T-helper 17 cell (primary cell): ENCODE data around the gene TEAD2. TPM values are rescaled to one million over a fixed set of nuclear protein-coding genes. Genes with fewer than 3 reads are reported as not detected.
"Not testable (repeated sequence)": the region's sequence is repeated elsewhere in the genome, so short reads cannot be mapped to it uniquely, and the experiment has no call there.

Experiments used
- ATAC-seq: fragments of 150-1000 bp; cut with Tn5 transposase; 2 replicates; pipeline ENCODE4 v1.10.0; 2021; ENCODE audit warnings: mild to moderate bottlenecking, moderate library complexity
- DNase-seq, 3 donors: peaks; one replicate each; pipeline versions ENCODE4 v3.0.0 to v3.0.0-alpha.2; 2020 to 2021
- H3K9me3 ChIP-seq: one replicate; pipeline ENCODE4 v1.7.0; 2013; ENCODE audit warnings: low read length, mild to moderate bottlenecking; ENCODE audit not compliant: control insufficient read depth, poor library complexity, severe bottlenecking
- H3K27ac Mint-ChIP-seq: one replicate; pipeline ENCODE4 v1.8.0; 2022; ENCODE audit warnings: mild to moderate bottlenecking, moderate library complexity, mixed read lengths
- H3K27me3 Mint-ChIP-seq: one replicate; pipeline ENCODE4 v1.8.0; 2022; ENCODE audit warnings: mixed read lengths
- H3K36me3 Mint-ChIP-seq: one replicate; pipeline ENCODE4 v1.8.0; 2022; ENCODE audit warnings: low read depth, mixed read lengths
- H3K4me1 Mint-ChIP-seq: one replicate; pipeline ENCODE4 v1.8.0; 2022; ENCODE audit warnings: mild to moderate bottlenecking, mixed read lengths
- H3K4me3 Mint-ChIP-seq: one replicate; pipeline ENCODE4 v1.8.0; 2022; ENCODE audit warnings: mild to moderate bottlenecking, moderate library complexity, mixed read lengths
- total RNA-seq, 4 donors: library from RNA in 2 of 4; stranded (reverse) in 2 of 4; gene quantifications; one replicate each; pipeline ENCODE4 v1.2.3 and lab custom pipeline; 2022 to 2026

Gene TEAD2
- total RNA-seq, 2 donors from 2014 or later: 0.17 TPM; not detected in 1

GRCh38 chr19:49338023-49338677 lies 24.1 kb downstream of the TEAD2 start:
- Mint-ChIP-seq H3K36me3 (peaks cover 16% of the 10 kb centered on the region), H3K4me1 (peaks cover 52% of the 10 kb centered on the region), H3K27ac (peak overlapping the region; percentile 68), H3K4me3 (peak overlapping the region; percentile 66), H3K27me3 (no peaks in the 10 kb centered on the region)
- no peak for DNase-seq
- H3K9me3 ChIP-seq: no peaks in the 10 kb centered on the region
- no peak for ATAC-seq

- H3K4me1 Mint-ChIP-seq: peaks cover 50% of the 10 kb centered on the region
- DNase-seq (no peak), ATAC-seq (no peak)
- no peak overlapping the region for H3K27ac Mint-ChIP-seq
- H3K4me3 Mint-ChIP-seq: peak overlapping the region; percentile 99
- peaks cover 13% of the 10 kb centered on the region for H3K36me3 Mint-ChIP-seq
- no peaks in the 10 kb centered on the region for H3K9me3 ChIP-seq
- no peaks in the 10 kb centered on the region for H3K27me3 Mint-ChIP-seq
Observed at GRCh38 chr19:49337267-49338022, 24.8 kb downstream of the TEAD2 start.

GRCh38 chr19:49336482-49337266 lies 25.5 kb downstream of the TEAD2 start:
- ATAC-seq (no peak), DNase-seq (no peak)
- Mint-ChIP-seq H3K27me3 (no peaks in the 10 kb centered on the region), H3K36me3 (peaks cover 13% of the 10 kb centered on the region), H3K4me1 (peaks cover 53% of the 10 kb centered on the region), H3K4me3 (peak overlapping the region; percentile 99), H3K27ac (peak overlapping the region; percentile 99)
- no peaks in the 10 kb centered on the region for H3K9me3 ChIP-seq

- H3K4me3 Mint-ChIP-seq: peak overlapping the region; percentile 99
- DNase-seq: no peak
- H3K36me3 Mint-ChIP-seq: peaks cover 13% of the 10 kb centered on the region
Observed at GRCh38 chr19:49335784-49336481, 26.3 kb downstream of the TEAD2 start.

GRCh38 chr19:49335071-49335783 lies 27.0 kb downstream of the TEAD2 start, which contains the start of gene CD37:
Gene CD37, plus strand, starts transcription at chr19:49335406. Its CDS starts 135 bp downstream, at chr19:49335541.
- no peaks in the 10 kb centered on the region for H3K9me3 ChIP-seq
- H3K27ac Mint-ChIP-seq: peak within 1 kb of the TSS; percentile 99
- H3K27me3 Mint-ChIP-seq: no peaks in the 10 kb centered on the region
- DNase-seq (peak; percentile 28 to 37 (median 31)), ATAC-seq (peak; percentile 65)
- H3K36me3 Mint-ChIP-seq: peaks cover 14% of the 10 kb centered on the region
- H3K4me1 Mint-ChIP-seq: peaks cover 57% of the 10 kb centered on the region
- peak within 1 kb of the TSS; percentile 99 for H3K4me3 Mint-ChIP-seq

More at GRCh38 chr19:49335784-49336481, 26.3 kb downstream of the TEAD2 start:
- peak overlapping the region; percentile 99 for H3K27ac Mint-ChIP-seq
- H3K9me3 ChIP-seq: no peaks in the 10 kb centered on the region
- H3K4me1 Mint-ChIP-seq: peaks cover 56% of the 10 kb centered on the region
- H3K27me3 Mint-ChIP-seq: no peaks in the 10 kb centered on the region
- ATAC-seq: peak; percentile 41

- H3K4me3 Mint-ChIP-seq: peak overlapping the region; percentile 91
- DNase-seq: peak; percentile 47 to 60 (median 53)
- peak; percentile 73 for ATAC-seq
- peaks cover 16% of the 10 kb centered on the region for H3K36me3 Mint-ChIP-seq
- H3K9me3 ChIP-seq: no peaks in the 10 kb centered on the region
- peaks cover 57% of the 10 kb centered on the region for H3K4me1 Mint-ChIP-seq
- H3K27ac Mint-ChIP-seq: peak overlapping the region; percentile 99
- no peaks in the 10 kb centered on the region for H3K27me3 Mint-ChIP-seq
Observed at GRCh38 chr19:49333811-49334288, 28.4 kb downstream of the TEAD2 start.

- H3K36me3 Mint-ChIP-seq: peaks cover 12% of the 10 kb centered on the region
- no peak for ATAC-seq
Observed at GRCh38 chr19:49333418-49333805, 28.8 kb downstream of the TEAD2 start.

GRCh38 chr19:49332691-49333417 lies 29.4 kb downstream of the TEAD2 start:
- not testable (repeated sequence) for ATAC-seq, DNase-seq, H3K27me3 Mint-ChIP-seq, H3K9me3 ChIP-seq
- H3K36me3 Mint-ChIP-seq: peaks cover 14% of the 10 kb centered on the region
- H3K27ac Mint-ChIP-seq: peak overlapping the region; percentile 99
- H3K4me3 Mint-ChIP-seq: peak overlapping the region; percentile 91
- peaks cover 58% of the 10 kb centered on the region for H3K4me1 Mint-ChIP-seq

More at GRCh38 chr19:49333418-49333805, 28.8 kb downstream of the TEAD2 start:
- Mint-ChIP-seq H3K4me3 (peak overlapping the region; percentile 91), H3K27ac (peak overlapping the region; percentile 99), H3K27me3 (no peaks in the 10 kb centered on the region), H3K4me1 (peaks cover 56% of the 10 kb centered on the region)
- DNase-seq: no peak
- no peaks in the 10 kb centered on the region for H3K9me3 ChIP-seq

- no peaks in the 10 kb centered on the region for H3K9me3 ChIP-seq
- Mint-ChIP-seq H3K36me3 (peaks cover 14% of the 10 kb centered on the region), H3K27me3 (no peaks in the 10 kb centered on the region), H3K4me1 (peaks cover 56% of the 10 kb centered on the region), H3K27ac (peak overlapping the region; percentile 99), H3K4me3 (no peak overlapping the region)
- ATAC-seq: peak; percentile 80
- DNase-seq: peak in 2 of 3 donors; percentile 38 to 44
Observed at GRCh38 chr19:49331616-49332055, 30.6 kb downstream of the TEAD2 start.

- Mint-ChIP-seq H3K27ac (peak overlapping the region; percentile 60), H3K36me3 (peaks cover 12% of the 10 kb centered on the region), H3K4me1 (peaks cover 53% of the 10 kb centered on the region)
- not testable (repeated sequence) for DNase-seq, H3K9me3 ChIP-seq, H3K27me3 Mint-ChIP-seq, H3K4me3 Mint-ChIP-seq, ATAC-seq
Observed at GRCh38 chr19:49331187-49331586, 31.0 kb downstream of the TEAD2 start.

- Mint-ChIP-seq H3K27ac (peak overlapping the region; percentile 21), H3K4me1 (peaks cover 36% of the 10 kb centered on the region), H3K36me3 (peaks cover 10% of the 10 kb centered on the region), H3K27me3 (no peaks in the 10 kb centered on the region), H3K4me3 (no peak overlapping the region)
- ATAC-seq: no peak
- DNase-seq: no peak
- no peaks in the 10 kb centered on the region for H3K9me3 ChIP-seq
Observed at GRCh38 chr19:49328741-49329140, 33.5 kb downstream of the TEAD2 start.
